Endothelial cell of umbilical vein (primary cell): ENCODE results near the gene COLEC11. TPM values are rescaled to one million over a fixed set of nuclear protein-coding genes. Genes with fewer than 3 reads are reported as not detected.

ENCODE experiments used
- BruUV-seq: library from RNA; stranded (reverse); fragments of 400-500 nt; replicated peaks from 2 replicates; lab custom pipeline; 2021; lab: Mats Ljungman, UMichigan
- CTCF ChIA-PET: fragments of 300-600, 350-600 bp; sonication (Branson Sonifier 250); formaldehyde crosslinking; loops from one replicate; lab custom pipeline; 2021; ENCODE audit warnings: antibody characterized with exemption, inconsistent platforms; lab: Charles Lee
- POLR2A ChIA-PET: fragments of 300-600, 350-600 bp; sonication (Branson Sonifier 250); formaldehyde crosslinking; loops from one replicate; lab custom pipeline; 2021; ENCODE audit warnings: antibody characterized with exemption, inconsistent platforms; lab: Charles Lee
- DNase-seq: peaks from one replicate; pipeline ENCODE4 v3.0.0-alpha.2; 2011; ENCODE audit warnings: low read depth, low spot score
- FAIRE-seq: peaks from 2 replicates; lab custom pipeline; 2011; peaks lifted over from hg19 to GRCh38; lab: Jason Lieb, UNC
- H2AFZ ChIP-seq: 2 replicates; pipeline ENCODE4 v1.6.0; 2012; ENCODE audit warnings: low read depth, low read length, control low read depth, inconsistent platforms
- H3K27ac ChIP-seq: 2 replicates; pipeline ENCODE4 v1.5.1; 2011; ENCODE audit warnings: low read depth, mild to moderate bottlenecking, control low read depth, low read length, moderate library complexity; ENCODE audit not compliant: insufficient read depth
- H3K27me3 ChIP-seq, 2 experiments: 2 replicates each; pipeline versions ENCODE4 v1.6.0 to v1.6.1; 2011; ENCODE audit warnings: low read length in 2 of 2, mixed read lengths in 1 of 2; ENCODE audit not compliant: control insufficient read depth in 2 of 2, insufficient read depth in 2 of 2
- H3K36me3 ChIP-seq, 2 experiments: 2 replicates in 1 of 2; 3 replicates in 1 of 2; pipeline ENCODE4 v1.5.1; 2011; ENCODE audit warnings: low read length in 2 of 2, mild to moderate bottlenecking in 1 of 2, moderate library complexity in 1 of 2; ENCODE audit not compliant: control insufficient read depth in 2 of 2, insufficient read depth in 2 of 2; ENCODE audit errors: extremely low read depth in 1 of 2
- H3K4me1 ChIP-seq: 3 replicates; pipeline ENCODE4 v1.5.1; 2011; ENCODE audit warnings: mild to moderate bottlenecking, low read length; ENCODE audit not compliant: control insufficient read depth, insufficient read depth; ENCODE audit errors: extremely low read depth
- H3K4me2 ChIP-seq: 2 replicates; pipeline ENCODE4 v1.6.1; 2011; ENCODE audit warnings: low read length, control low read depth, mixed read lengths; ENCODE audit not compliant: insufficient read depth
- H3K4me3 ChIP-seq, 3 experiments: fragments of 200-600 bp in 1 of 3; sonication (generic), shearing (Covaris generic) in 1 of 3; replicated peaks in 1 of 3; 2 replicates each; pipeline ENCODE4 v1.5.1; 2011 to 2016; ENCODE audit warnings: control low read depth in 3 of 3, low read length in 3 of 3, mild to moderate bottlenecking in 2 of 3, inconsistent platforms in 1 of 3, low read depth in 1 of 3, moderate library complexity in 1 of 3; ENCODE audit not compliant: insufficient read depth in 1 of 3
- H3K79me2 ChIP-seq: 2 replicates; pipeline ENCODE4 v1.6.0; 2012; ENCODE audit warnings: low read length, inconsistent platforms; ENCODE audit not compliant: control insufficient read depth, insufficient read depth
- H3K9ac ChIP-seq: replicated peaks from 2 replicates; pipeline ENCODE3; 2011; ENCODE audit warnings: low read length, control low read depth; ENCODE audit not compliant: insufficient read depth; ENCODE audit errors: extremely low read depth
- H3K9me1 ChIP-seq: replicated peaks from 3 replicates; pipeline ENCODE4 v1.6.0; 2011; ENCODE audit warnings: mild to moderate bottlenecking, low read length; ENCODE audit not compliant: control insufficient read depth, insufficient read depth; ENCODE audit errors: extremely low read depth
- H3K9me3 ChIP-seq: replicated peaks from 2 replicates; pipeline ENCODE4 v1.5.1; 2012; ENCODE audit warnings: low read length, inconsistent platforms; ENCODE audit not compliant: control insufficient read depth, insufficient read depth
- H4K20me1 ChIP-seq: replicated peaks from 2 replicates; pipeline ENCODE3; 2011; ENCODE audit warnings: mild to moderate bottlenecking, low read length; ENCODE audit not compliant: control insufficient read depth, insufficient read depth; ENCODE audit errors: extremely low read depth
- EZH2 ChIP-seq: IDR thresholded peaks from 2 replicates; pipeline ENCODE4 v1.6.1; 2012; ENCODE audit warnings: borderline replicate concordance, low read depth, mild to moderate bottlenecking, moderate library complexity, low read length, inconsistent platforms; ENCODE audit not compliant: severe bottlenecking
- FOS ChIP-seq: IDR thresholded peaks from 2 replicates; pipeline ENCODE4 v1.6.1; 2011; ENCODE audit warnings: mild to moderate bottlenecking, low read length, moderate library complexity, borderline replicate concordance; ENCODE audit not compliant: insufficient read depth
- GATA2 ChIP-seq: IDR thresholded peaks from 2 replicates; pipeline ENCODE4 v1.7.0; 2011; ENCODE audit warnings: low read depth, mild to moderate bottlenecking, moderate library complexity, mixed read lengths, low read length; ENCODE audit not compliant: insufficient read length, insufficient read depth
- JUN ChIP-seq: IDR thresholded peaks from 2 replicates; pipeline ENCODE4 v1.6.1; 2011; ENCODE audit warnings: borderline replicate concordance, low read depth; ENCODE audit not compliant: insufficient read length, insufficient read depth
- MYC ChIP-seq: IDR thresholded peaks from one replicate; pipeline ENCODE4 v1.6.1; 2011; ENCODE audit warnings: mild to moderate bottlenecking, low read depth, low read length
- POLR2A ChIP-seq: IDR thresholded peaks from 2 replicates; pipeline ENCODE4 v1.6.1; 2012; ENCODE audit warnings: low read depth, mild to moderate bottlenecking, control low read depth, low read length
- POLR2AphosphoS5 ChIP-seq: IDR thresholded peaks from 2 replicates; pipeline ENCODE4 v1.6.1; 2012; ENCODE audit warnings: low read depth, mild to moderate bottlenecking, control low read depth, low read length, moderate library complexity; ENCODE audit not compliant: insufficient read depth
- dilution Hi-C: fragments of 300-500 bp; cut with MboI; formaldehyde crosslinking; loops from one replicate; pipeline ENCODE4 v1.15.0; 2019; ENCODE audit warnings: low sequenced_read_pairs; ENCODE audit not compliant: extremely low pct_ligation_motif_present
- intact Hi-C: fragments of 100-400 bp; cut with micrococcal nuclease; formaldehyde crosslinking; loops from one replicate; pipeline ENCODE4 v1.10.0; 2022
- polyA plus RNA-seq, 4 experiments: library from polyadenylated mRNA; depleted of rRNA in 3 of 4; stranded (reverse) in 3 of 4; unstranded in 1 of 4; fragments of >200 nt; gene quantifications; 2 replicates each; pipeline versions ENCODE4 v1.2.1 to v1.2.3, GENCODE V29; 2011 to 2012; ENCODE audit warnings: missing spikeins in 1 of 4
- total RNA-seq: library from RNA; stranded (reverse); gene quantifications from 2 replicates; pipeline ENCODE4 v1.2.3, GENCODE V29; 2021
- TF ChIP-seq, protein P1 (sequence below): IDR thresholded peaks from 2 replicates; pipeline ENCODE4 v1.6.1; 2011; ENCODE audit not compliant: insufficient read depth, insufficient read length
- TF ChIP-seq, protein P2 (sequence below), 2 donors: IDR thresholded peaks; 1 replicate in 1 of 2; 2 replicates in 1 of 2; pipeline ENCODE4 v1.5.1; 2011; ENCODE audit warnings: low read length in 2 of 2, mild to moderate bottlenecking in 2 of 2, moderate library complexity in 2 of 2, control low read depth in 1 of 2, inconsistent platforms in 1 of 2, low read depth in 1 of 2; ENCODE audit not compliant: insufficient read depth in 1 of 2; ENCODE audit errors: extremely low read depth in 1 of 2

COLEC11 gene
- total and polyA plus RNA-seq, 2 donors (not counting 3 experiments of a cell fraction or from before 2014, with no cell fraction given): 0.15 TPM; not detected in 1

DNA sequence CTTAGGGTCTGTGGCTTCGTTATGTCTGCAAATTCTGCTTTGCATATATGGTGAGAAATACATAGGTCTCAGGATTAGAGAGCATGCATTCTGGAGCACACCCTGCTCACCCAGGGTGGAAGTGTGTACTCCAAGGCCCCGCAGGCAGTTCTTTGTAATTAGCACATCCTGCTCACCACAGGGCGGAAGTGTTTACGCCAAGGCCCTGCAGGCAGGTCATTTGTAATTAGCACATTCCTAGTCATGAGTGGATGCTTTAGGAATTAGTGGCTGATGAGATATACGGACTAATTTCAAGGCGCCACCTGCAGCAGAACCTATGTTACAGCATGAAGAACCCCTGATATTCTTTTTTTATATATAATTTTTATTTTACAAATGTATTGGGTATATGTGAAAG is 67.3 kb downstream of the COLEC11 start:
- no peak overlapping the region for H3K4me3 ChIP-seq
- no peaks in the 10 kb centered on the region for H3K36me3 ChIP-seq
- no peak overlapping the region for H3K9ac ChIP-seq
- dilution Hi-C loops (no loop called here), intact Hi-C loops (no loop called here)
- no TSS peak for BruUV-seq
- no peak overlapping the region for H3K4me2 ChIP-seq
- no peaks in the 10 kb centered on the region for H3K9me3 ChIP-seq
- no peak overlapping the region for H3K27ac ChIP-seq
- no peak for DNase-seq
- TF ChIP-seq JUN (no peak), FOS (no peak), GATA2 (no peak)
- TF ChIP-seq, protein P1, sequence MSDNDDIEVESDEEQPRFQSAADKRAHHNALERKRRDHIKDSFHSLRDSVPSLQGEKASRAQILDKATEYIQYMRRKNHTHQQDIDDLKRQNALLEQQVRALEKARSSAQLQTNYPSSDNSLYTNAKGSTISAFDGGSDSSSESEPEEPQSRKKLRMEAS: no peak
- no peaks in the 10 kb centered on the region for H3K9me1 ChIP-seq
- H3K79me2 ChIP-seq: no peaks in the 10 kb centered on the region
- no peaks in the 10 kb centered on the region for H3K27me3 ChIP-seq
- H4K20me1 ChIP-seq: no peaks in the 10 kb centered on the region
- H2AFZ ChIP-seq: no peak overlapping the region
- FAIRE-seq: no peak
- CTCF ChIA-PET: no interaction called here
- POLR2A ChIA-PET: no interaction called here
- no peaks in the 10 kb centered on the region for H3K4me1 ChIP-seq

DNA sequence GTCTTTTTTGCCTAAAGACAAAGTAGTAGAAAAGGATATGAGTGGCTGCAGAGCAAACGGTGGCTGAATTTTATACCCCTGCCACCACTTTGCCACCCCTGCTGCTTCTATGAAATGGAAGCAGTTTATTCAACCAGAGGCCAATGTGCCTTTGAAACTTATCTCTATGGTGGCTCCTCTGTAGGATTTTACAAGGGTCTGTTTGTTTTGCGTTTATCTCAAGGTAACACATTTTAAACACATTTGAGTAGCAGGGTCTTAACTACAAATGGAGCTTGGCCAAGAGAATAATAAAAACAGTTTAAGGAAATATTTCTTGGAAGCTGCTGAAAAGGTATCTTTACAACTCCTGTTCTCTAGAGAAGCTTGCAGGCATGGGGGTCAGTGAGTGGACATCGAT is 69.2 kb downstream of the COLEC11 start:
- Histone ChIP-seq H3K9me3 (no peaks in the 10 kb centered on the region), H3K4me2 (no peak overlapping the region), H3K27ac (no peak overlapping the region), H4K20me1 (no peaks in the 10 kb centered on the region), H3K36me3 (no peaks in the 10 kb centered on the region), H3K79me2 (no peaks in the 10 kb centered on the region), H3K9me1 (no peaks in the 10 kb centered on the region), H3K27me3 (no peaks in the 10 kb centered on the region), H3K9ac (no peak overlapping the region), H3K4me3 (no peak overlapping the region), H2AFZ (no peak overlapping the region), H3K4me1 (no peaks in the 10 kb centered on the region)
- TF ChIP-seq, protein P2, sequence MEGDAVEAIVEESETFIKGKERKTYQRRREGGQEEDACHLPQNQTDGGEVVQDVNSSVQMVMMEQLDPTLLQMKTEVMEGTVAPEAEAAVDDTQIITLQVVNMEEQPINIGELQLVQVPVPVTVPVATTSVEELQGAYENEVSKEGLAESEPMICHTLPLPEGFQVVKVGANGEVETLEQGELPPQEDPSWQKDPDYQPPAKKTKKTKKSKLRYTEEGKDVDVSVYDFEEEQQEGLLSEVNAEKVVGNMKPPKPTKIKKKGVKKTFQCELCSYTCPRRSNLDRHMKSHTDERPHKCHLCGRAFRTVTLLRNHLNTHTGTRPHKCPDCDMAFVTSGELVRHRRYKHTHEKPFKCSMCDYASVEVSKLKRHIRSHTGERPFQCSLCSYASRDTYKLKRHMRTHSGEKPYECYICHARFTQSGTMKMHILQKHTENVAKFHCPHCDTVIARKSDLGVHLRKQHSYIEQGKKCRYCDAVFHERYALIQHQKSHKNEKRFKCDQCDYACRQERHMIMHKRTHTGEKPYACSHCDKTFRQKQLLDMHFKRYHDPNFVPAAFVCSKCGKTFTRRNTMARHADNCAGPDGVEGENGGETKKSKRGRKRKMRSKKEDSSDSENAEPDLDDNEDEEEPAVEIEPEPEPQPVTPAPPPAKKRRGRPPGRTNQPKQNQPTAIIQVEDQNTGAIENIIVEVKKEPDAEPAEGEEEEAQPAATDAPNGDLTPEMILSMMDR (IDR thresholded peaks at IDR 0.05; ENCODE audit: extremely low read depth in 1 of 2, insufficient read depth in 1 of 2, low read depth in 1 of 2, low read length in 2 of 2): no peak
- no peak for TF ChIP-seq MYC
- TF ChIP-seq, protein P1: no peak
- no peak for TF ChIP-seq JUN
- TF ChIP-seq POLR2AphosphoS5: no peak
- TF ChIP-seq EZH2: no peak
- TF ChIP-seq FOS: no peak
- TF ChIP-seq GATA2: no peak
- TF ChIP-seq POLR2A: no peak
- FAIRE-seq: no peak
- POLR2A ChIA-PET: no interaction called here
- intact Hi-C loops: no loop called here
- no peak for DNase-seq
- BruUV-seq: no TSS peak
- CTCF ChIA-PET: interaction anchor here (1.3 kb wide), 1 partner anchor 28 kb away, joined by 3 read pairs; no protein-coding TSS in a partner anchor
- dilution Hi-C loops: no loop called here
